Endodermal cell (in vitro differentiated cells): ENCODE results near the gene BICD1. TPM values are rescaled to one million over a fixed set of nuclear protein-coding genes. Genes with fewer than 3 reads are reported as not detected.

Experiments used
- DNase-seq: peaks from one replicate; pipeline ENCODE4 v3.0.0-alpha.2; 2017
- H3K27ac ChIP-seq: 2 replicates; pipeline ENCODE4 v1.5.1; 2013; ENCODE audit warnings: mild to moderate bottlenecking, low read depth, low read length, moderate library complexity
- H3K27me3 ChIP-seq: 2 replicates; pipeline ENCODE4 v1.6.1; 2013; ENCODE audit warnings: mild to moderate bottlenecking, low read length, moderate library complexity; ENCODE audit not compliant: insufficient read depth, control insufficient read depth, poor library complexity, severe bottlenecking
- H3K36me3 ChIP-seq: 2 replicates; pipeline ENCODE4 v1.7.0; 2013; ENCODE audit warnings: mild to moderate bottlenecking, low read length, moderate library complexity; ENCODE audit not compliant: control insufficient read depth, insufficient read depth
- H3K4me1 ChIP-seq: one replicate; pipeline ENCODE4 v1.7.0; 2013; ENCODE audit warnings: low read length; ENCODE audit not compliant: control insufficient read depth, insufficient read depth
- H3K4me3 ChIP-seq: 2 replicates; pipeline ENCODE4 v1.5.1; 2013; ENCODE audit warnings: mild to moderate bottlenecking, low read length, moderate library complexity
- H3K9ac ChIP-seq: 2 replicates; pipeline ENCODE4 v1.6.1; 2013; ENCODE audit warnings: mild to moderate bottlenecking, low read length, moderate library complexity; ENCODE audit not compliant: poor library complexity, severe bottlenecking; ENCODE audit errors: extremely low read depth
- H3K9me3 ChIP-seq: 2 replicates; pipeline ENCODE4 v1.6.1; 2013; ENCODE audit warnings: mild to moderate bottlenecking, low read length, moderate library complexity; ENCODE audit not compliant: control insufficient read depth
- H3K27ac Mint-ChIP-seq: 2 replicates; pipeline ENCODE4 v1.8.0; 2020; ENCODE audit warnings: mixed read lengths
- H3K27me3 Mint-ChIP-seq: 2 replicates; pipeline ENCODE4 v1.8.0; 2021; ENCODE audit warnings: mild to moderate bottlenecking, mixed read lengths; ENCODE audit not compliant: insufficient read depth
- H3K36me3 Mint-ChIP-seq: 2 replicates; pipeline ENCODE4 v1.8.0; 2020; ENCODE audit warnings: low read depth, mixed read lengths
- H3K4me1 Mint-ChIP-seq: 2 replicates; pipeline ENCODE4 v1.8.0; 2020; ENCODE audit warnings: mixed read lengths
- H3K4me3 Mint-ChIP-seq: 2 replicates; pipeline ENCODE4 v1.8.0; 2020; ENCODE audit warnings: mild to moderate bottlenecking, moderate library complexity, mixed read lengths
- H3K9me3 Mint-ChIP-seq: 2 replicates; pipeline ENCODE4 v1.8.0; 2020; ENCODE audit warnings: mild to moderate bottlenecking, mixed read lengths
- CTCF ChIP-seq: fragments of 200-600 bp; sonication (generic); conservative IDR thresholded peaks from 2 replicates; pipeline ENCODE4 v1.5.0; 2021; ENCODE audit warnings: antibody characterized with exemption, mild to moderate bottlenecking
- WGBS, 2 experiments: methylation state at CpG; one replicate each; pipeline versions ENCODE4 v1.1.5 to v1.1.7; 2013; ENCODE audit warnings: missing lambda C conversion rate in 2 of 2, mixed read lengths in 1 of 2; ENCODE audit not compliant: insufficient coverage in 1 of 2, insufficient read length in 1 of 2; 5-methylcytosine and 5-hydroxymethylcytosine counted together
- total RNA-seq, 2 donors: library from RNA; stranded (reverse); fragmentation: NEBNext Ultra II Directional in 1 of 2; extraction: Animal tissue kit (Norgen Biotek cat#: 25700) in 1 of 2; gene quantifications; 2 replicates in 1 of 2; 3 replicates in 1 of 2; pipeline ENCODE4 v1.2.1, GENCODE V29; 2021

The BICD1 gene
- total RNA-seq, 2 donors from 2014 or later: 56.0 to 101 TPM

DNA sequence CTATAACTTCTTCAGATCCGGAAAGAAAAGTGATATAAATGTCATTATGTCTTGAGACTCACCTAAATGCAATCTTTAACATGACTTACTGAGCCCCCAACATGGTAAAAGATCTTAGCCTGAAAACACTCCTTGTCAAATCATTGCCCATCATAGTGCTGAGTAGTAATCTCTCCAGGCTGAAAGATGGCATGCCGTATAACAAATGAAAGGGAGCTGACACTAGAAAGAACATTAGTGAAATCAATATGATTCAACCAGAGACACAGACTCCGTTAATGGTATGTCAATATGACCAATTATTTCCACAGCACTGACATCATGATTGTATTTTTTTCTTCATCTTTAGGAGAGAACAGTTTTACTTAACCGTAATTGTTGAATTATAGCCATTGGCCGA is 54.4 kb downstream of the BICD1 start:
- 92 to 96% methylated on average over 4 of the region's 5 CpGs for WGBS, 2 experiments
- H3K9me3 Mint-ChIP-seq: no peaks in the 10 kb centered on the region
- H3K27ac ChIP-seq: no peak overlapping the region
- H3K27me3 ChIP-seq: no peaks in the 10 kb centered on the region
- H3K9ac ChIP-seq: no peak overlapping the region
- no peak for TF ChIP-seq CTCF
- H3K4me3 ChIP-seq: no peak overlapping the region
- peaks cover 20% of the 10 kb centered on the region for H3K4me1 Mint-ChIP-seq
- no peaks in the 10 kb centered on the region for H3K36me3 ChIP-seq
- no peaks in the 10 kb centered on the region for H3K27me3 Mint-ChIP-seq
- H3K4me3 Mint-ChIP-seq: no peak overlapping the region
- H3K4me1 ChIP-seq: peaks cover 3% of the 10 kb centered on the region
- H3K36me3 Mint-ChIP-seq: peaks cover 16% of the 10 kb centered on the region
- no peak for DNase-seq
- H3K9me3 ChIP-seq: no peaks in the 10 kb centered on the region
- H3K27ac Mint-ChIP-seq: no peak overlapping the region

DNA sequence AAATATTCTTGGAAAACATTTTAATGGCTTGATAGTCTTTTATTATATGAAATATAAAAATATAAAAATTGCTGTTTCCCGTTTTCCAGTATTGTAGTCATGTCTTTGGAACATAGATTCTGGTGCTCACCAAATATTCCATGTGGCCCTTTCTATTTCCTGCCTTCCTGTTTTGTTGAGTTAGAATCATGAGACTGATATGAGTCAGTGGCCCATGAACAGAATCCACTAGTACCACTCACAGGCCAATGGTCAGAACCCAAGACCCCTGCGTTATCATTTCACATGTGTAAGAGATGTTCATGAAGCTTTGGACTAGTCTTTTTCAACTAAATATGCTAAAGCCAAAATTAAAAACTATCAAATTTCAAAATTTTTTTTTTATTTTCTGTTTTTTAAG is 56.9 kb downstream of the BICD1 start:
- WGBS, 2 experiments: 88 to 100% methylated on average over 1 to 2 of the region's 2 CpGs
- Histone ChIP-seq H3K27ac (no peak overlapping the region), H3K4me1 (no peaks in the 10 kb centered on the region), H3K9me3 (peaks cover 5% of the 10 kb centered on the region), H3K4me3 (no peak overlapping the region), H3K36me3 (no peaks in the 10 kb centered on the region), H3K9ac (no peak overlapping the region), H3K27me3 (no peaks in the 10 kb centered on the region)
- Mint-ChIP-seq H3K27ac (no peak overlapping the region), H3K4me3 (no peak overlapping the region), H3K36me3 (peaks cover 17% of the 10 kb centered on the region), H3K27me3 (no peaks in the 10 kb centered on the region), H3K4me1 (peaks cover 6% of the 10 kb centered on the region), H3K9me3 (no peaks in the 10 kb centered on the region)
- no peak for TF ChIP-seq CTCF
- DNase-seq: no peak

- no peak overlapping the region for H3K27ac ChIP-seq
- H3K9ac ChIP-seq: no peak overlapping the region
- TF ChIP-seq CTCF: no peak
- no peak for DNase-seq
- no peaks in the 10 kb centered on the region for H3K4me1 ChIP-seq
- no peaks in the 10 kb centered on the region for H3K27me3 ChIP-seq
- H3K27ac Mint-ChIP-seq: no peak overlapping the region
- H3K9me3 Mint-ChIP-seq: no peaks in the 10 kb centered on the region
- 89 to 98% methylated on average over 1 to 4 of the region's 4 CpGs for WGBS, 2 experiments
- no peaks in the 10 kb centered on the region for H3K36me3 ChIP-seq
- no peak overlapping the region for H3K4me3 Mint-ChIP-seq
- H3K36me3 Mint-ChIP-seq: peaks cover 17% of the 10 kb centered on the region
- peaks cover 5% of the 10 kb centered on the region for H3K9me3 ChIP-seq
- H3K4me1 Mint-ChIP-seq: peaks cover 13% of the 10 kb centered on the region
- H3K4me3 ChIP-seq: no peak overlapping the region
- H3K27me3 Mint-ChIP-seq: no peaks in the 10 kb centered on the region
These were observed 59.9 kb downstream of the BICD1 start for GRCh38 chr12:32166510-32166909.
